PC-3 (cell line): ENCODE measurements around the gene ACYP2.

Experiments
- CTCF ChIP-seq: fragments of 300-600 bp; sonication (generic); conservative IDR thresholded peaks from 2 replicates; pipeline ENCODE4 v1.5.1; 2017; ENCODE audit warnings: antibody characterized with exemption, low read depth, mild to moderate bottlenecking, low read length
- EZH2 ChIP-seq: fragments of 300-600 bp; sonication (generic); IDR thresholded peaks from one replicate; pipeline ENCODE4 v1.6.1; 2017; ENCODE audit warnings: antibody characterized with exemption, mild to moderate bottlenecking, low read length; ENCODE audit not compliant: unreplicated experiment
- EZH2phosphoT487 ChIP-seq: fragments of 300-600 bp; sonication (generic); IDR thresholded peaks from 2 replicates; pipeline ENCODE4 v1.6.1; 2018; ENCODE audit warnings: mild to moderate bottlenecking, antibody characterized with exemption, low read length, borderline replicate concordance

GRCh38 chr2:54313147-54313546 is 197.7 kb downstream of the ACYP2 start:
- TF ChIP-seq CTCF (no peak), EZH2 (no peak), EZH2phosphoT487 (no peak)
